Peyer's patch (tissue), 4 donors: ENCODE data around the gene TPM4.
"Not testable (repeated sequence)": the region's sequence is repeated elsewhere in the genome, so short reads cannot be mapped to it uniquely, and the experiment has no call there.

Experiments used
- CTCF ChIP-seq, 6 experiments: fragments of 450-650 bp in 4 of 6; fragments of 200-600 bp in 2 of 6; sonication (generic) in 1 of 6; IDR thresholded peaks; one replicate each; pipeline ENCODE4 v1.5.1; 2017 to 2019; ENCODE audit warnings: antibody characterized with exemption in 6 of 6, mild to moderate bottlenecking in 3 of 6, moderate library complexity in 1 of 6
- POLR2A ChIP-seq, 2 donors: fragments of 450-650 bp; IDR thresholded peaks; one replicate each; pipeline ENCODE4 v1.5.1; 2017; ENCODE audit warnings: antibody characterized with exemption in 2 of 2, mild to moderate bottlenecking in 2 of 2, moderate library complexity in 2 of 2

GRCh38 chr19:16030155-16030554 lies 46.1 kb upstream of the TPM4 start:
- not testable (repeated sequence) for TF ChIP-seq CTCF, POLR2A (IDR thresholded peaks at IDR 0.05)
